A375 (cell line): Measurements from ENCODE around the gene ZFAND6. TPM values are rescaled to one million over a fixed set of nuclear protein-coding genes. Genes with fewer than 3 reads are reported as not detected.

Source experiments
- small RNA-seq: library from RNA; depleted of rRNA; stranded (forward); fragments of <200 nt; gene quantifications from one replicate; pipeline ENCODE3, GENCODE V24; 2014
- total RNA-seq: library from RNA; depleted of rRNA; stranded (reverse); fragments of >200 nt; shearing (Covaris generic); gene quantifications from 2 replicates; pipeline ENCODE4 v1.2.3, GENCODE V29; 2014; rRNA removed

The ZFAND6 gene
- 71.8 and 74.4 TPM in 2 replicates for total RNA-seq

DNA sequence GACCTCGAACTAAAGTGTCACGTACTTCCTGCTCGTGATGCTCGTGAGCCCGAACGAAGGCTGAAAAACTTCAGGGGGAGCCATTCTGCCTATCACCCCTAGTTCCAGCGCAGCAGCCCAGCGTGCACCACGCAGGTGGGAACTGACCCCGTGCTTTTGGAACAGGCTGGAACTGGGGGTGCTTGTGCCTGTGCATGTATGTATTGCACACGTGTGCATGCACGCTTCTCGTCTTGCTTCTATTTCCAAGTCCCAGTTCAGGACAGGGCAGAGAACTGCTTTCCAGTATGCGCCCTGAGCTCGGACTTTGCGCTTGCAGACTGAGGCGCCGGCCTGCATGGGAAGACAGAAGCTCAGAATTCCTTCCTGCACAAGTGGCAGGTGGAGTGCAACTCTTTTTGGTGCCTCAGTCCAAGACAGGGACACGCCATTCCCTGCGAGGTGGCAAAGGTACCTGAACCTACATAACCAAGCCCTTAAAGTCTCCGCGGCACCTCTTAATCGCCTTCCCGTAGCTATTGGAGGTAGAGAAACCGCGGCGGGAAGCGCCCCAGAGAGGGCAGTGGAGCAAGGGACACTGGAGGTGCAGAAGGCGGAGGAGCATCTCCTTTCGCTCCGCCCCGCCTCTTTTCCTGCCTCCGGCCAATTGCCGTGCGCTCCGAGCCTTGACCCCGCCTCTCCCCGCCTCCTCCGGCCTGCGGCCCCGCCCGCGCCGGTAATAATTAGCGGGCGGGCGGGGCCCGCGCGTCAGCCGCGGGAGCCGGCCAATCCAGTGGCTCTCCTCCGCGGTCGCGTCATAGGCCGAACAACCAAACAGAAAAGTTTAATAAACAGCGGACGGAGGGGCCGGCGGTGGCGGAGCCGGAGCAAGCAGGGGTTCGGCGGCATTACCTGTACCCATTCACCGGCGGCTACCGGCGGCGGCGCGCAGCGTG lies at the start of gene ZFAND6:
TSS of gene ZFAND6 (plus strand) at position 826 of the 935 bp plus-strand sequence. CDS start 60,669 bp downstream, outside the sequence.

GRCh38 chr15:80152896-80153876 lies 93.7 kb downstream of the ZFAND6 start, which contains the start of gene FAH:
FAH (plus strand) TSS chr15:80152999; CDS start chr15:80153055, 56 bp downstream.

Small RNAs within 50 kb of the gene (small RNA-seq; reads per million reads assigned to genes)
- not detected for gene RF00017

Other genes with a start within 250 kb of the ZFAND6 start
- gene MTHFS, start 162.7 kb upstream of the ZFAND6 start, total RNA-seq = 30.7 and 32.2 TPM in 2 replicates
- gene BCL2A1, start 88.5 kb upstream of the ZFAND6 start, total RNA-seq = 4.1 and 4.7 TPM in 2 replicates
- gene FAH, start 93.3 kb downstream of the ZFAND6 start, total RNA-seq = 28.1 and 33.3 TPM in 2 replicates
- gene CTXND1, start 192.5 kb downstream of the ZFAND6 start, total RNA-seq = 0.05 and 0.08 TPM in 2 replicates